COR-L47 (cell line): Measurements from ENCODE around the gene EVI5.

Source experiments
- DNase-seq: peaks from one replicate; lab custom pipeline; 2025; lab: John Stamatoyannopoulos, UW

Gene EVI5

DNA sequence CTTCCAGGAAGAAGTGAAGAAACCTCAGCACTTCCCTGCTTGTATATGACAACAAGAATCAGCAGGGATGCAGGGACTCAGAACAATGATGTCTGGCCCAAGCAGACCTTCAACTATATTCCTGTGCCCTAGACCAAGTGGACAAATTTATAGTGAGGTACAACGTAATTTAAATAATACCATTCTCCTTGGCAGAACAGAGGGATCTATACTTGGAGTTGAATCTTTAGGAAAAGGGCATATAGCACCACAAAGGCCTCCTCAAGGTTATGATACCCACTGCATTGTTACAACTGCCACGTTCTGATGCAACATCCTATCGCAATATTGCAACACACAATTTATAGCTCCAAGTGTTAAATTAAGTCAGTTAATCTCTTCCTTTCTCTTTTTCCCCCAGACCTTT is 269.1 kb downstream of the EVI5 start:
- DNase-seq: no peak

DNA sequence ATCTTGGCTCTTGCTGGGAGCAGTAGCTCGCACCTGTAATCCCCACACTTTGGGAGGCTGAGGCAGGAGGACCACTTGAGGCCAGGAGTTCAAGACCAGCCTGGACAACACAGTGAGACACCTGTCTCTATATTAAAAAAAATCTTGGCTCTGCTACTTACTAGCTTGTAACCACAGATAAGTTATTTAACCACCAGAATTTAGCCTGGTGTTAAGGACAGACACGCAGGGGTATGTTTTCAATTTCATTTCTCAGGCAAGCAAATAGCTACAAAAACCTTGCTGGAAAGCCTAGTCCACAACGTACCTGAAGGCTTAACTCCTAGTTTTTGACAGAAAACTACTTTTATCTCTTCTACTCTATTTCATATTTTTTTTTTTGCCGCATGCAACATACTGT is 273.4 kb downstream of the EVI5 start:
- DNase-seq: no peak

DNA sequence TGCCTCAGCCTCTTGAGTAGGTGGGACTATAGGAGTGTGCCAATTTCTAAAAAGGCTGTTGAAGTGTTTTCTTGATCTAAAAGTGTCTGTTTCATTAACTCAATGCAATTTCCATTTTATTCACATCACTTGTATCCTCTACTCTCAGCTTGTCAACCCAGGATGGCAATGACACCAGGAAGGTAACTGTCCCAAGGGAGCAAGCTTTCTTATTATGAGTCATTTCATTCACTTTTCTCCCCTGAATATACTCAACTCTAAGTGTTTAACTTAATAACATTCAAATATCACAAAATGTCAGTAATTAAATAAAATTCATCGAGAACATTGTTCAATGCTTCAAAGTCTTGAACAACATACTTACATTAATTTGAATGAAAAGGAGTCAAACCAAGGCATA is 275.3 kb downstream of the EVI5 start:
- no peak for DNase-seq

DNA sequence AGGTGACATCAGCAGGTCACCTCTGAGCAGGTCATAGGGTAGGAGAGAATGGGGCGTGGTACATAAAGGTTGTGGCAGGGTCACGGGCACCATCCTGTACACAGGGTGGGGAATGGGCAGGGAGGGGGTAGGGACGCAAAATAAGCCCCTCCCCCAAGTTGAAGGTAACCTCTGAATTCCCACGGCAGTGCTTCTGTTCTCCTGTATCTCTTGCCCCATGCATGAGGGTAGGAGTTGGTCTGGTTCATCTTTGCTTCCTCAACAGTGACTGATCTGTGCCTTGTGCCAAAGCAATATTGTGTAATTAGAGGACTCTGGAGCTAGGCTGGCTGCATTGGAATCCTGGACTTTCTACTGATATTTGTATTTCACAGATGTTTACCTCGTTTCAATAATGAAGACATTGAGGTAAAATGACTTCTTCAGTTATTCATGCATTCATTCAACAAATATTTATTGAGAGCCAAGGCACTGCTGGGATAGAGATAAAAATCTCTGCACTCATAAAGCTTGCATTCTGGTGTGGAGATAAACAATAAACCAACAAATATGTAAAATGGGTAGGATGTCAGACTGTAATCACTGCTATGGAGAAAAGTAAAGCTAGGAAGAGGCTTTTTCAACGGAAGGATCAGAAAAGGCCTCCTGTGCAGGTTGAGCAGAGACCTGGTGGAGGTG is 279.8 kb downstream of the EVI5 start:
- no peak for DNase-seq

DNA sequence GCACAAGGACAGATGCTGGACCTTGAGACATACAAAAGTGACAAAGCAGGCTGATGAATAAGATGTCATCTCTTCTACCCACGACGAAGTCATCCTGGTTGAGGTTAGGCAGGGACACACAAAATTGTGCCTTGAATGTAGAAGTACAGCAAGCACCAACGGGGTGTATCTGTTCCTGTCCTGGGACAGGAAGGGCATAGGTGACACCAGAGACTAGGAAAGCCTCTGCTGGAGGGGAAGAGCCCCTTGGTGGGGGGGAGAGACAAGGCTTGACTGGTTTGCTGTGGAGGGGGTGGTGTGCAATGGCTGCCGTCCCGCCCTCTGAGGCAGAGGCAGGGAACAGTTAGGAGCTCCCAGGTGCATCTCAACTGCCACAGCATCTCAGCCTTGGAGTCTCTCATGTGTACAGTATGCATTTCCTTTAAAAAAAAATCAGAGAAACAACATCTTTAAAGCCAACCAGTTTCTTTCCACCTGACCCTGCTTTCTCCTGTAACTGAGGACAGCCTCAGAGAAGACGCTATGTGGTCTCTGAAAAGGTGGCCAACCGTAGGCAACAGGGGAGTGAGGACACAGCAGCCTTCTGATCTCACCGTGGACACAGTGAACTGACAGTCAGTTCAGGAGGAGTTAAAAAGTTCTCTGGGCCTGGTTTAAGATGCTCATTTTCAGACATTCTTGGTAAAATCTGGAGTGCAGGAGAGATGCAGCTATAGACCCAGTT is 280.5 kb downstream of the EVI5 start:
- no peak for DNase-seq

DNA sequence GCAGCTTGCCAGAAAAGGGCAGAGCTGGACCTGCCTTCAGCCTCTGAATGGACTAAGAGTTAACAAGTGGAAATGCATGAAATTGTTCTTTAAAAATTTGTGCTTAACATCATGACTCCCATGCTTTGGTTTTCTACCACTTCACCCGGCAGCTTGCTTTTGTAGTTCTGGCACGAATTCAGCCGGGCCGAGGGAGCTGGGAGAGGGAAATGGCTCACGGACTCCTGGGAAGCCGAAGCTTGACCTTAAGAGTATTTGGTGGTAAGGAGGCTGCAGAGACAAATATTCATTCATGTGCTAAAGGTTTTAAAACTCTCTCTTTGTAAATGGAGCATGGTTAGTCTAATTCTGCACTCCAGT is 281.0 kb downstream of the EVI5 start:
- no peak for DNase-seq

DNA sequence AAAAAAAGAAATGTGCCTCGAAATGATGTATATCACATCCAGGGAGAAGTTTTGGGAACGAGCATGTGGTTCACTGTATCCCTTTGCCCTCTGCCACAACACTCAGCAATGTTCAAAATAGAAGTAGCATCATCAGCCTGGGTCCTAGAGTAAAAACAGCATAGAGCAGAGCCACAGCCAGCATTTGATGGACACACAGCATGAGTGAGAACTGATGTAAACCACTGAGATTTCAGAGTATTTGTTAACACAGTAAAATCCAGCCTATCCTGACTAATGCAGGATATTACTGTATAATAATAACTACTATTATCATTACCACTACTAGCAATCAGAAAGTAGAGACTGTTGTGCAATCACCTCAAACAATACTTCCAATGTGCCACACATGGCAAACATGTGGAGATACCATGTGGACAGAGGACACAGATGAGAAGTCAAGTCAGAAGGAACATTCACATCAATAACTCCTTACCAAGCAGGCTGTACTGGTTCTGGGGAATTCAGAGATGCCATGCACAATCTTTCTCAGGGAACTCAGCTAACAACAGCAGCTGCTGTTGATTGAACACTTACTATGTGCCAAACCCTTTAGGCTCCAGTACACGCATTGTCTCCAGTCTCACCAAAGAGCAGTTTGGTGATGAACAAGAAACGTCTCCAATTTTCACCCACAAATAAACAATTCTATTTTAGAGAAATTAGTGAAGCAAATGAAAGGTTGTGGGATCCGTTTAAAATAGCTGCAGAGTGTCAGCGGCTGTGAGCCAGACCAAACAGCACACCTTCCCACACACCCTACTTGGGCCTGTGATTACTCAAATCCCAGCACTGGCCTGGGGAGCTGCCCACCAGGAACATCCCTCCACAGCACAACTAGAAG is 281.6 kb downstream of the EVI5 start:
- DNase-seq: no peak

DNA sequence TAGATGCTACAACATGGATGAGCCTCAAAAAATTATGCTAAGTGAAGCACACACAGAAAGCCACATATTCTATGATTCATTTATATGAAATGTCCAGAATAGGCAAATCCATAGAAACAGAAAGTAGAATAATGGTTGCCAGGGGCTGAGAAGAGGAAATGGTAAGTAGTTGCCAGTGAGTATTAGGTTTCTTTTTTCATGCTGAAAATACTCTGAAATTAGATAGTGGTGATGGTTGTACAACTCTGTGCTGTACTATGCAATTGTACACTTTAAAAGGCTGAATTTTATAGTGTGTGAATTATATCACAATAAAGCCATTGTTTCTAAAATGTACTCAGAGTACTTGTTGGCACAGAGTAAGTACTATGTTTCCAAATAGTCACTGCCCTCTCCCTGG is 282.7 kb downstream of the EVI5 start:
- no peak for DNase-seq

DNA sequence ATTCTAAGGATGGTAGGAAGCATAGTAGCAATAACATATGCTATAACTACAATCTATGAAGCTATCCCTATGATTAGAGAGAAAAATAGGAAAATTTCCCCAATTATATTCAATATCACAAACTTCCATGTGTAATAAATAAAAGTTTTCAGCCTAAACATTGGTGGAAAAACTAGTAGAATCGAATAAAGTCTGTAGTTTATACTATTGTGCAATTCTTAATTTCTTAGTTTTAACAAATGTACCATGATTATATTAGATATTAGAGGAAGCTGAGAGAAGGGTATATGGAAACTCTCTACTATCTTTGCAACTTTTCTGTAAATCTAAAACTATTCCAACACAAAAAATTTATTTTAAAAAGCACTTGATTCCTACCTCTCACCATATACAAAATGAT is 284.4 kb downstream of the EVI5 start:
- DNase-seq: no peak

DNA sequence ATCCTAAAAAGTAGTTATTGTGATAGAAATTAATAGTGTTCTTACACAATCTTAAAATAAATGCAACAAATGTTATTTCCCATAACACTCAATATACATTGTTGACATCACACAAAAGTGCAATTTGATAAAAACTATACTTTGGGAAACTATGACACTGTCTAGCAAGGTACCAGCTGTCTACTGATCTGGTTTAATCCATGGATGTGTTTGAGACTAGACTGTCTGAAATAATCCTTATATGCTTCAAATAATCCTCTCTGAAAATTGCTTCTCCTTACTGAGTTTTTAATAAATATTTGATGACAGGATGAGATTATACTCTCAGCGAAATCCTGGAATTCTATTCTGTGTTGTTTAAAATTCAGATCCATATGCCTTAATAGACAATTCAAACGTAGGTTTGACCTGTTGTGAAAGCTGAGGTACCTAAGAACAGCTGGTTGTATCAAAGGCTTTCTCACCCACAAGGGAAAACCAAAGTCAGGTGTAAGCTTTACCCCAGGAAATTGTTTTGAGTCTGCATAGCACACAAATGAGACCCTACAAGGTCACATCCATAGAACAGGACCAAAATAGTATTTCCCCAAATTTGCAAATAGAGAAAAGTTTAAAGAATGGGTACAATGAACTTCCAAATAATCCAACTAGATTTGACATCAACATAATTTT is 289.4 kb downstream of the EVI5 start:
- no peak for DNase-seq

DNA sequence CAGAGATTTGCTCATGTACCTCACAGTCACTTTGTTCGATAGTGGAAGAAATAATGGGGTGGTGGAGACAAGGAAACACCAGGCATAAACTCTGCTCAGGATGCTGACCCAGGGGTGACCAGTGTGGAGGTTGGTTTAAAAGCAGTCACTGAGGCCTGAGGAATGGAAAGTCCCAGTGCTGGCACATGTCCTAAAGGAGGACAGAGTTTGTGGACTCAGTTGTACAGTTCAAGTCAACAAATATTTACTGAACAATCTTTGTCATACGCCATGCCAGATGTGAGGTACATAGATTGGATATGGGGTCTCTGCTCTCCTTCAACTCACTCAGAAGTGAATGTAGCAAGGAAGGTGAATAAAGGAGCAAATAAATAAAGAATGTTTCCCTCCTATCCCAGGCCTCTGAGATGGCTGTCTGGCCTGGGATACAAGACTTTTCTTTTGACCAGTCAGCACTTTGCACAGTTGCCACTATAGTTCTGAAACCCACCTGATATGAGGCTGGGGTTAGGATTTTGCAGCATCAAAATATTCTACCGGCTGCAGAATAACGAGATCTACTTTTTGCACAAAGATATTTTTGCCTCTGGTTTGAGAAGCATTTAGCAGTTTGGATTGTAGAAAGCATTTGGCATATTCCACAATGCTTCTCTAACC is 290.3 kb downstream of the EVI5 start:
- no peak for DNase-seq

DNA sequence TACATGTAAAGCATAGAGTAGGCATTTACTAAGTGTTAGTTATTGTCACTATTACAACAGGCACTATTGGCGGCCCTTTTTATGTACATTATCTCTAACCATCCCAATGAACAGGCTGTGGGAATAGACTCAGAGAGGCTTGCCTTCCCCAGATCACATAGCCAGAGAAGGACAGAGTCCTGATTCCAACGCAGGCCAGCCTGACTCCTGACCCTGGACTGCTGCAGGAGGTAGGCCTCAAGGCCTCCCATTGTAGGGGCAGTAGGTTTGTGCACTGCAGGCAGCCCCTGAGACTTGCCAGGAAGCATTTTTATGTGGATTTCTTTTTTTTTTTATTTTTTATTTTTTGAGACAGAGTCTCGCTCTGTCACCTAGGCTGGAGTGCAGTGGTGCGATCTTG is 291.8 kb downstream of the EVI5 start:
- DNase-seq: no peak

DNA sequence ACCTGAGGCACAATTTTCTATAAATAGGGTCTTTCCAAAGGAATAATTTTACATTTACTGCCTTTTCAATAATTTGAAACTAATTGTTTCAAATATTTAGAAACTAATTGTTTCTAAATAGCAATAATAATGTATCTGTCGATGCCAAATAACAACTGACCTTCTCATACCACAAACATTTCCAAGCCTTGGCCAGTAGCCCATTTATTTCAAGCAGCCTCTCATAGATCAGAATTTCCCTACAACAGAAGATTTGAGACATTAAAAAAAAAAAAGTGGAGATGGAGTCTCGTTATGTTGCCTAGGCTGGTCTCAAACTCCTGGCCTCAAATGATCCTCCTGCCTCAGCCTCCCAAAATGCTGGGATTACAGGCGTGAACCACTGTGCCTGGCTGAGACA is 296.1 kb downstream of the EVI5 start:
- DNase-seq: no peak

DNA sequence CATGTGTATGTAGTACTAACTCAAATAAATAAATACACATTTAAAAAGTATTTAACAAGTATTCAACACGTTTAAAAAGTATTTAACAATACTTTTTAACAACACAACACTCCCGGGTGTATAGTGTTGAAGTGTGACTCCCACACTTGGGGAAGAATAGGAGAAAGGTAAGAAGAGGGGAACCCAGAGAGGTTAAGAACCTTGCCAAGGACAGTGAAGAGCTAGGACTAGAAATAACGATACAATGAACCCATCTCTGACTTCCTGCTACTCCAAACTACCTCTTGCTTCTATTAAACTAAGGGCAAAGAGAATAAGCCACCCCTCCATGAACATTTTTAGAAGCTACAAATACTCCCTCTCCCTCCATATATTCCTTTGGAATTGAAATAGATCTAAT is 296.5 kb downstream of the EVI5 start:
- DNase-seq: no peak

DNA sequence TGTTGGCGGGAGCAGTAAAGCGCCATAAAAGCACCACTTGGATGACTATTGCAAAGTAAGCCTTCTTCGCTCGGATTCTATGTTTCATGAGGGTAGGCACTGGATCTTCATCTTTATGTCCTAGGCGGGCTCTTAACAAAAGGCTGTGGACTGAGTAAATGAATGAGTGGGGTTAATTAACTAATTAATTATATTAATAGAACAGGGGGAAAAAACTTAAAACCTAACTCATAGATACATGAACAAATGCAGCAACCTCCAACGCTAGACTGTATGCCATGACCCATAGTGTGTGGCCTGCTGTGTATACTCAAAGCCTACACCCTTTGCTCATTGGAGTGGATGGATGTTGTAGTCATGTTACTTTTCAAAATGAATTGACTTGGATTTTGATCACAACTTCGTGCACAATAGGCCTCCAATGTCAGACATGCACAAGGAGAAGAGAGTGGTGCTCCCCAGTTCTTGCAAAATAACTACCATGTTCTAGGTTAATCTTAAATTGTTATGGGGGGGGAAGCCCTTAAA is 297.8 kb downstream of the EVI5 start:
- no peak for DNase-seq

DNA sequence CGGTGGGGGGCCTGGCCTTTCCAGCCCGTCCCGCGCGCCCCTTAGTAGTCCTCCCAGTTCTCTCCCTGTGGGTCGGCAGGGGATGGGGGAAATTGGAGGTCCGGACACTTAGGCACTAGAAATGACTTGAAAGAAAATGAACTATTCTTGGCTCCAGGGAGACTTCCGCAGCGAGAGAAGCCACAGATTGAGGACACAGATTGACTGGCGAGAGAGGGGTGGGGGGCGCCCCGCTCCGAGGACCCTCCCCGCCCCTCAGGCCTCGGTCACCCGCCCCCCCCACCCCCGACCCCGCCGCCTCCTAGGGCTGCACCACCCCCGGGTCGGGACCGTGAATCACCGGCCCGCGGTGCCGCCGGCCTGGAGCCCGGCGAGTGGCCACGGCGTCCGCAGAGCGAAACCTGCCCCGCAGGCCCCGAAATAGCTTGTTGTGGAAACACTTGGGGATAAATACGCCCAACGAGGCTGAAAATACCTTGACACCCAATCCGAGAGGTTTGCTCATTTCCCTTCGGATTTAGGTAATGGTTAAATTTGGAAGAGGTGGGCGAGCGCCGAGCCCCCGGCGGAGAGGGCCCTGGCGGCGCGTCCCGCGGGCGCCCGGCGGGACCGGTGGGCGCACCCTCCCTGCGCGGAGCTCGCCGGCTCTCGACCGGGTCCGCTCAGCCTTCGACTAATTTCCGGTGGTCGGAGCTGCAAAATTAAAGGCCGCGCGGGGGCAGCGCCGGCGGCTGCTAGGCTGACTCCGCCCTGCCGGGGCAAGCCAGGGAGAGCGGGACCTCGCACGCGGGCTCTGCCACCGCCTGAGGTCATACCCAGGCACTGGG is 298.4 kb downstream of the EVI5 start, which contains the start of gene GFI1:
Gene GFI1, minus strand, starts transcription at position 675 of the 827 bp plus-strand sequence. CDS start 3,438 bp downstream, outside the sequence.
- DNase-seq: no peak

DNA sequence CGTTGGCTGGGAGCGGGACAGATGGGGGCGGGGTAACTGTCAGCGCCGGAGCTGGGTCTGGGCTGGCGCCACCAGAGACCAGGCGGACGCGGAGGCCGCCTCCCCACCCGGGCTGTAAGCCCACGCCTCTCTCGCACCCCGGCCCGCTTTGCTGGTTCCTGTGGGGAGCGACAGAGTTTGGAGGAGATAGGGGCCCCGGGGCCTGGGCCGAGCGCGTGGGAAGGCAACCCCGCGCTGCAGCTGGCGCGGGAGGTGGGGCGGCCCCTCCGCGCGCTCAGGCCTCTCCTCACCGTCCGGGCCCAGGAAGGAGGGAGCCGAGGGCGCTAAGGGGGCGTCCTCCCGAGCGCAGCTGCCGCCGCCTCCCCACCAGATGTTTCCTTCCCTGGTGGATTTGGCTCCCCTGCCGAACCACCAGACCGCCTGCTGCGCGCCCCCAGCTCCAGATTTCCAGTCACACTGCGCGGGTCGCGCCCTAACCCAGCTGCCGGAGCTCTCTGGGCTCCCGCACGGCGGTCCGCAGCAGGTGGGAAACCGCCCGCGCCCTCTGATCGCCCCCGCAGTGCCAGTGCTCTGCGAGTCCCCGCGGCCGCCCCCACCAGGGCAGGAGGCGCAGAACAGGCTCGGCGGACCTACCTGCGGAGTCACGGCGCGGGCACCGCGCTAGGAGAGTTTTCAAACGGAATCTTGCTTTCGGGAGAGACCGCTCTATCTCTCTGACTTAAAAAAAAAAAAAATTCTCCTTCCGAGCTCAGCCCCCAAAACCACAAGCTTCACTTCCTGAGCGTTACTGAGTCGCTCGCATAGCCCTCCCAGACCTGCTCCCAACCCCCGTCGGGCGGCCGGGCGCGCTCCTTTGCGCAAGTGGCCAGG is 299.3 kb downstream of the EVI5 start:
- peak; percentile 67 for DNase-seq

DNA sequence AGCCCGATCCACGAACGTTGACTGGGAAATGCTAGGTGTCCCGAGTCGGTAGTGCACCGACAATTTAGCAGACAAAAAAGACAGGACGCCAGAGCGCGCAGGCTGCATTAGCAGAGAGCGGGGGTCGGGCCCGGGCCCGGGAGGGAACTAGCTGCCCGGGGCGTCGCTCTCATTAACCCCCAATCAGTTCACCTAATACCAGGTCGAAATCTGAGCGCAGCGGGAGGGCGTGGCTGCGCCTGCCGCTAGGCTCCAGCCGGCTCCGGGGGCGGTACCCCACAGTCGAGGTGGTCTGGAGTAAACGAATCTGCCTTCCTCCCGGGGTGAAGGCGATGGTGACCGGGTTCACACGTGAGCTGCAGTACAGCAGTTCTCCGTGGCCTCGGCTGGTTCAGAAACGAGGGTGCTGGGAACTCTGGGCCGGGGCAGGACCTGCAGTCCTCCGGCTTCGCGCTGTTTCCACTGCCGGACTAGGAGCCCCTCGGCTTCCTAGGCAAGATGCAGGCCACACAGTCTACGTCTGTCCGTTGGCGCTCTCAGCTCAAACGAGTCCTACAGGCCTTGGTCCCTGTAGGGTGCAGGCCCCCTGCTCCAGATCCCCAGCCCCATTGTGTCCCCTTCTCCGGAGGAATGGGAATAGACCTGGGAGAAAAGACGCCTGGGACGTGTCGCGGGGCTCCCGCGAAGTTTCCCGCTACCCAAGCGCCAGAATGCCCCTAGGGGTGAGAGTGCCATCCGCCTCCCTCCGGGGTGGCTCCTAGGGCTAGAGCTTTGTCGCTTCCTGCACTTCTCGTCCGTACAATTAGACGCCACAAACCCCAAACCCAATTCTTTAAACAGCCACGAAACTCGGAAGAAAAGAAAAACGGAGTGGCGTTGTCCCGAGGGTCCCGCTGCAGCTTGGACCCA is 300.2 kb downstream of the EVI5 start:
- peak; percentile 12 for DNase-seq
